ENCODE results near the gene ELP6. TPM values are rescaled to one million over a fixed set of nuclear protein-coding genes. Genes with fewer than 3 reads are reported as not detected.

Gene ELP6
- total and polyA plus RNA-seq, 7 experiments from 2014 or later, result 18.8 to 43.1 (median 32.0) TPM

Other genes starting within 250 kb of the ELP6 start
- gene KIF9, start 230.9 kb downstream of the ELP6 start, total RNA-seq, result 10 to 100 TPM in 2 of 5 experiments, 1 to 10 TPM in 3; 2.7 to 15.0 (median 4.1) TPM
- 1 to 10 TPM; 2.3 to 5.3 TPM for gene KIF9, start 230.9 kb downstream of the ELP6 start, polyA plus RNA-seq
- gene KLHL18, start 230.8 kb downstream of the ELP6 start, total RNA-seq, result 10 to 100 TPM; 21.7 to 47.5 (median 24.5) TPM
- gene KLHL18, start 230.8 kb downstream of the ELP6 start, polyA plus RNA-seq, result 10 to 100 TPM in 1 of 2 donors, 1 to 10 TPM in 1; 8.8 to 16.1 TPM
- 10 to 100 TPM; 35.8 to 51.2 (median 38.5) TPM for gene PTPN23, start 132.7 kb downstream of the ELP6 start, total RNA-seq
- gene PTPN23, start 132.7 kb downstream of the ELP6 start, polyA plus RNA-seq, result 1 to 10 TPM; 1.4 to 4.0 TPM
- 10 to 100 TPM; 80.6 to 95.4 (median 92.9) TPM for gene SCAP, start 37.8 kb downstream of the ELP6 start, total RNA-seq
- 10 to 100 TPM; 34.5 to 70.6 TPM for gene SCAP, start 37.8 kb downstream of the ELP6 start, polyA plus RNA-seq
- gene CSPG5, start 65.2 kb upstream of the ELP6 start, total RNA-seq, result under 1 TPM in 4 of 5 experiments, not detected in 1; 0.10 to 0.51 (median 0.43) TPM
- gene CSPG5, start 65.2 kb upstream of the ELP6 start, polyA plus RNA-seq, result not detected